NB4 (cell line): ENCODE measurements around the gene DRICH1.
"Not testable (repeated sequence)": the region's sequence is repeated elsewhere in the genome, so short reads cannot be mapped to it uniquely, and the experiment has no call there.

Source experiments
- DNase-seq: peaks from one replicate; pipeline ENCODE4 v3.0.0; 2010; ENCODE audit warnings: low read depth
- H3K4me3 ChIP-seq: one replicate; pipeline ENCODE4 v1.5.1; 2011; ENCODE audit warnings: mild to moderate bottlenecking, low read depth, low read length, moderate library complexity
- CTCF ChIP-seq: IDR thresholded peaks from one replicate; pipeline ENCODE4 v1.5.1; 2012; ENCODE audit warnings: low read depth, low read length
- MAX ChIP-seq: IDR thresholded peaks from 2 replicates; pipeline ENCODE4 v1.6.1; 2011; ENCODE audit warnings: low read depth, low read length
- MYC ChIP-seq: IDR thresholded peaks from 2 replicates; pipeline ENCODE4 v1.6.1; 2011; ENCODE audit warnings: low read depth, low read length
- POLR2A ChIP-seq: IDR thresholded peaks from 2 replicates; pipeline ENCODE4 v1.6.1; 2011; ENCODE audit warnings: mild to moderate bottlenecking; ENCODE audit not compliant: insufficient read length; ENCODE audit errors: extremely low read depth

Gene DRICH1

DNA sequence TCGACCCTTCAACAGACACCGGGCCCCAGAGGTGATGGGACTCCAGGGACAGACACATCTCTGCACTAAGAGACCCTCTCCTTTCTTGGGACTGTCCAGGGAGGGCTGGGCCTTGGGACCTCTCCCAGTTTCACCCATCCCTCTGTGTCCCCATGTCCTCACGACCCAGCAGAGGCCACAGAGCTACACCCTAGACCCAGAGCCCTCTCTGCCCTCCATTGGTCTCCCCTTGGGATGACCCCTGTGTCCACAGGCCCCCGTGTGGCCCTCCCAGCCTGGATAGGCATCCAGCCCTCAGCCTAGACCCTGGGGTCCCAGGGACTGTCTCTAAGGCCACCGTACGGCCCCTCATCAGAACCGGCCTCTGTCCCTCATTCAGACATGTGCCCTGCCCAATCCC lies 7.5 kb upstream of the DRICH1 start:
- no peak for DNase-seq
- H3K4me3 ChIP-seq = no peak overlapping the region
- TF ChIP-seq CTCF (no peak), MAX (no peak), MYC (no peak), POLR2A (no peak)

DNA sequence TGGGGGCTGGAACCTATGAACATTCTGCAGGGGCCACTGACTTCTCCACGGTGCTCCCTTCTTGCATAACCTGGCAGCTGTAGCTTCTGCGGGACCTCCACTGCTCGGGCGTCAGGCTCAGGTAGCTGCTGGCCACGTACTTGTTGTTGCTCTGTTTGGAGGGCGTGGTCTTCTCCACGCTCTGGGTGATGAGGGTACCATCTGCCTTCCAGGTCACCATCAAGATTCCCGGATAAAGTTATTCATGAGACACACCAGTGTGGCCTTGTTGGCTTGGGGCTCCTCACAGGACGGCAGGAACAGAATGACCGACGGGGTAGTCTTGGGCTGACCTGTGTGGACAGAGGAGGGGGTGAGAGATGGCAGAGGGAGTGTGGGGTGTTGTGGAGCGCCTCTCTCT lies 6.5 kb upstream of the DRICH1 start:
- DNase-seq = no peak
- TF ChIP-seq POLR2A = no peak
- TF ChIP-seq MYC = no peak
- TF ChIP-seq CTCF = no peak
- no peak overlapping the region for H3K4me3 ChIP-seq

- DNase-seq, H3K4me3 ChIP-seq: not testable (repeated sequence)
Measured at GRCh38 chr22:23635291-23635690, 3.2 kb upstream of the DRICH1 start.

DNA sequence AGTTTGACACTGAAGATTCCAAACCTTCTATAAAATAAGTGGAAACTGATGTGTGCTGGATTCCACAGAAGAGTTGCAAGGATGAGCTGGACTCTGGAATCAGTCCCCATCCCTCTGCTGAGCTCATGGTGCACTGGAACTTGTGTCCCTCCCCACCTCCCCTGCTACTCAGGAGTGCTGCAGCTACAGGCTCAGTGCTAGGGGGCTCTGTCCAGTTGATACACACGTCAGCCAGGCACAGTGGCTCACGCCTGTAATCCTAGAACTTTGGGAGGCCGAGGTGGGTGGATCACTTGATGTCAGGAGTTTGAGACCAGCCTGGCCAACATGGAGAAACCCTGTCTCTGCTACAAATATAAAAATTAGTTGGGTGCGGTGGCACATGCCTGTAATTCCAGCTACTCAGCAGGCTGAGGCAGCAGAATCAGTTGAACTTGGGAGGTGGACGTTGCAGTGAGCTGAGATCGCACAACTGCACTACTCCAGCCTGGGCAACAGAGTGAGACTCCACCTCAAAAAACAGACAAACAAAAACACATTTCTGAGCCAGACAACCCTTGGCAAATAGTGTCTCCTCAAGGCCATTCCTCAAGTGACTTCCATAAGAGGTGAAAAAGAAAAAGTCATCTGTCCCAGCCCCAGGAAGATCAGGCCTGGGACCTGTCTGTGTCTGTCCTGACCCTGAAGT lies 3.9 kb downstream of the DRICH1 start:
- DNase-seq, H3K4me3 ChIP-seq: not testable (repeated sequence)

GRCh38 chr22:23627401-23628055 lies 4.6 kb downstream of the DRICH1 start:
- DNase-seq = peak; percentile 82
- TF ChIP-seq MAX = peak; percentile 54
- TF ChIP-seq CTCF = peak; percentile 73
- not testable (repeated sequence) for H3K4me3 ChIP-seq

DNA sequence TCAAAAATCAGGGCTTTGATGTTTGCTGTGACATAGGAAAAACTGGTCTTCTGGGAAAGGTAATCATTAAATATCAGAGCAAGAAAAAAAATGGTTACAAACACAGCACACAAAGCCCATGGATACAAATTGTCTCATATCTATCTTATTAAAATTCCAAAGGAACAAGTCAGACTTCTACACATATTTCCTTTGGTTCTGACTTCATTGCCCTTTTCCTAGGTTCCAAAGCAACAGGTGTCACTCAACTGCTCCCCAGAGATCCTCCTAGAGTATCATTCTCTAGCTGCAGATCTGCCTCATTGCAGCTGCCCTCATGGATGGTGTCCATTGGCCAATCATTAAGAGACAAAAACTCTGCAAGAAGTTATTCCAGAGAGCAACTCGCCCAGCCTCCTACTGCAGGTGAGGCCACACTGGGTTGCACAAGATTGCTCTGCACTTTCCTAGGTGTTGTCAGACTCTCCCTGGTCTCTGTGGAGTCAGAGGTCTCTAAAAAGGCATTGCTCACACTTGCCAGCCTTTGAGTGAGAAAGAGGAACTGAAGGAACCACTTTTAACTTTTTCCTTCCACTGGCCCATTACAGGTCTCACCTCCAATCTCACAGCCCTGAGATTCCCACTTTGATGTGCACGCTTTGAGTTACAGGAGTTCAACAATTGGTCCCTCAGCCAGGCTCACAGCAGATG lies 5.7 kb downstream of the DRICH1 start:
- no peak overlapping the region for H3K4me3 ChIP-seq
- DNase-seq = no peak
- TF ChIP-seq POLR2A = no peak
- no peak for TF ChIP-seq MAX
- no peak for TF ChIP-seq MYC
- TF ChIP-seq CTCF = no peak

- TF ChIP-seq MAX = no peak
- no peak for TF ChIP-seq CTCF
- no peak for TF ChIP-seq POLR2A
- TF ChIP-seq MYC = no peak
- no peak for DNase-seq
Measured at GRCh38 chr22:23622634-23623033, 9.5 kb downstream of the DRICH1 start.

DNA sequence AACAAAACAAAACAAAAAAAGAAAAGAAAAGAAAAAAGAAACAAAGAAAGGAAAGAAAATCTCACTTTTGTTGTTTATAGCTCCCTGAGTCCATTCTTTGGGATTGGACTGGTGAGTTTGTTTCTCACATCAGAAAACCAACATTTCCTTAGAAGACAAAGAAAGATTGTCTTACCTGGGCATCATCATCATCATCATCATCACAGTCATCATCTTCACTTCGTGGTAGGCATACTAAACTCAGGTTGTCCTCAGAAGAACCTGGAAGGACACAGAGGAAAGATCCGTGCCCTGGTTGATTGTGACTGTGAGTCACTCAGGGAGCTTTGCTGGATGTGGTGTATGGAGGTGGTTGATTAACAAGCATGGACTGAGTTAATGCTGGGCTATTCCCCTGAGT lies 10.2 kb downstream of the DRICH1 start:
- DNase-seq, H3K4me3 ChIP-seq: not testable (repeated sequence)

More at GRCh38 chr22:23622634-23623033, 9.5 kb downstream of the DRICH1 start:
- H3K4me3 ChIP-seq = no peak overlapping the region
